WTC11 (cell line): ENCODE data around the gene ARID3C.

ENCODE experiments used
- ELF4 ChIP-seq: sonication (generic); formaldehyde crosslinking; IDR thresholded peaks from 2 replicates; pipeline ENCODE4 v1.8.1; 2022; ENCODE audit warnings: low read depth, mild to moderate bottlenecking, moderate library complexity, missing genetic modification reagents
- GRHL2 ChIP-seq: fragments of 250-450 bp; sonication (Bioruptor Pico); IDR thresholded peaks from 2 replicates; pipeline ENCODE4 v1.8.0; 2022; ENCODE audit warnings: mild to moderate bottlenecking, moderate library complexity; ENCODE audit not compliant: insufficient replicate concordance, severe bottlenecking
- SMAD4 ChIP-seq: sonication (generic); formaldehyde crosslinking; IDR thresholded peaks from 2 replicates; pipeline ENCODE4 v1.8.0; 2022; ENCODE audit warnings: mild to moderate bottlenecking, missing genetic modification reagents
- TEAD1 ChIP-seq: sonication (generic); formaldehyde crosslinking; IDR thresholded peaks from 2 replicates; pipeline ENCODE4 v1.8.0; 2022; ENCODE audit warnings: mild to moderate bottlenecking, missing genetic modification reagents
- TF ChIP-seq, protein P1 (sequence below): fragments of 200-600 bp; IDR thresholded peaks from 2 replicates; pipeline ENCODE4 v1.8.0; 2022; ENCODE audit warnings: antibody characterized with exemption

GRCh38 chr9:34585946-34586669, 42.8 kb downstream of the ARID3C start:
- TF ChIP-seq, protein P1, sequence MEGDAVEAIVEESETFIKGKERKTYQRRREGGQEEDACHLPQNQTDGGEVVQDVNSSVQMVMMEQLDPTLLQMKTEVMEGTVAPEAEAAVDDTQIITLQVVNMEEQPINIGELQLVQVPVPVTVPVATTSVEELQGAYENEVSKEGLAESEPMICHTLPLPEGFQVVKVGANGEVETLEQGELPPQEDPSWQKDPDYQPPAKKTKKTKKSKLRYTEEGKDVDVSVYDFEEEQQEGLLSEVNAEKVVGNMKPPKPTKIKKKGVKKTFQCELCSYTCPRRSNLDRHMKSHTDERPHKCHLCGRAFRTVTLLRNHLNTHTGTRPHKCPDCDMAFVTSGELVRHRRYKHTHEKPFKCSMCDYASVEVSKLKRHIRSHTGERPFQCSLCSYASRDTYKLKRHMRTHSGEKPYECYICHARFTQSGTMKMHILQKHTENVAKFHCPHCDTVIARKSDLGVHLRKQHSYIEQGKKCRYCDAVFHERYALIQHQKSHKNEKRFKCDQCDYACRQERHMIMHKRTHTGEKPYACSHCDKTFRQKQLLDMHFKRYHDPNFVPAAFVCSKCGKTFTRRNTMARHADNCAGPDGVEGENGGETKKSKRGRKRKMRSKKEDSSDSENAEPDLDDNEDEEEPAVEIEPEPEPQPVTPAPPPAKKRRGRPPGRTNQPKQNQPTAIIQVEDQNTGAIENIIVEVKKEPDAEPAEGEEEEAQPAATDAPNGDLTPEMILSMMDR: no peak
- TF ChIP-seq TEAD1 (CRISPR knock-in tag) (no peak), GRHL2 (no peak), SMAD4 (no peak), ELF4 (CRISPR knock-in tag) (no peak)
